ENCODE data around the gene LDHAL6B.

LDHAL6B gene

GRCh38 chr15:59189241-59189640 lies 17.4 kb upstream of the LDHAL6B start:
- Histone ChIP-seq H3K4me3 (IDR thresholded peaks at IDR 0.05; ENCODE audit: insufficient read depth, low read depth, low read length) (no peak overlapping the region), H3K9ac (no peak overlapping the region), H3K79me2 (ENCODE audit: insufficient read depth, low read depth) (no peaks in the 10 kb centered on the region), H3K4me1 (ENCODE audit: low read depth, poor library complexity, severe bottlenecking) (no peaks in the 10 kb centered on the region), H3K4me2 (no peak overlapping the region), H3K27me3 (ENCODE audit: insufficient read depth, low read depth) (no peaks in the 10 kb centered on the region), H4K20me1 (ENCODE audit: insufficient read depth) (no peaks in the 10 kb centered on the region), H2AFZ (ENCODE audit: low read depth) (no peak overlapping the region), H3K27ac (no peak overlapping the region), H3K36me3 (ENCODE audit: insufficient read depth) (no peaks in the 10 kb centered on the region)
- TF ChIP-seq, protein P1, sequence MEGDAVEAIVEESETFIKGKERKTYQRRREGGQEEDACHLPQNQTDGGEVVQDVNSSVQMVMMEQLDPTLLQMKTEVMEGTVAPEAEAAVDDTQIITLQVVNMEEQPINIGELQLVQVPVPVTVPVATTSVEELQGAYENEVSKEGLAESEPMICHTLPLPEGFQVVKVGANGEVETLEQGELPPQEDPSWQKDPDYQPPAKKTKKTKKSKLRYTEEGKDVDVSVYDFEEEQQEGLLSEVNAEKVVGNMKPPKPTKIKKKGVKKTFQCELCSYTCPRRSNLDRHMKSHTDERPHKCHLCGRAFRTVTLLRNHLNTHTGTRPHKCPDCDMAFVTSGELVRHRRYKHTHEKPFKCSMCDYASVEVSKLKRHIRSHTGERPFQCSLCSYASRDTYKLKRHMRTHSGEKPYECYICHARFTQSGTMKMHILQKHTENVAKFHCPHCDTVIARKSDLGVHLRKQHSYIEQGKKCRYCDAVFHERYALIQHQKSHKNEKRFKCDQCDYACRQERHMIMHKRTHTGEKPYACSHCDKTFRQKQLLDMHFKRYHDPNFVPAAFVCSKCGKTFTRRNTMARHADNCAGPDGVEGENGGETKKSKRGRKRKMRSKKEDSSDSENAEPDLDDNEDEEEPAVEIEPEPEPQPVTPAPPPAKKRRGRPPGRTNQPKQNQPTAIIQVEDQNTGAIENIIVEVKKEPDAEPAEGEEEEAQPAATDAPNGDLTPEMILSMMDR (conservative IDR thresholded peaks at IDR 0.05; ENCODE audit: low read depth, low read length), result no peak

GRCh38 chr15:59190291-59190690 lies 16.4 kb upstream of the LDHAL6B start:
- H3K9ac ChIP-seq, result no peak overlapping the region
- no peak overlapping the region for H3K4me2 ChIP-seq
- H3K4me3 ChIP-seq (IDR thresholded peaks at IDR 0.05; ENCODE audit: insufficient read depth, low read depth, low read length), result no peak overlapping the region
- no peaks in the 10 kb centered on the region for H3K36me3 ChIP-seq (ENCODE audit: insufficient read depth)
- TF ChIP-seq, protein P1 (conservative IDR thresholded peaks at IDR 0.05; ENCODE audit: low read depth, low read length), result no peak
- H3K79me2 ChIP-seq (ENCODE audit: insufficient read depth, low read depth), result no peaks in the 10 kb centered on the region
- no peak overlapping the region for H3K27ac ChIP-seq
- H3K27me3 ChIP-seq (ENCODE audit: insufficient read depth, low read depth), result no peaks in the 10 kb centered on the region
- H2AFZ ChIP-seq (ENCODE audit: low read depth), result no peak overlapping the region
- H4K20me1 ChIP-seq (ENCODE audit: insufficient read depth), result no peaks in the 10 kb centered on the region
- H3K4me1 ChIP-seq (ENCODE audit: low read depth, poor library complexity, severe bottlenecking), result no peaks in the 10 kb centered on the region

- Histone ChIP-seq H3K4me2 (no peak overlapping the region), H3K36me3 (ENCODE audit: insufficient read depth) (no peaks in the 10 kb centered on the region), H4K20me1 (ENCODE audit: insufficient read depth) (no peaks in the 10 kb centered on the region), H3K4me3 (IDR thresholded peaks at IDR 0.05; ENCODE audit: insufficient read depth, low read depth, low read length) (no peak overlapping the region), H3K27me3 (ENCODE audit: insufficient read depth, low read depth) (no peaks in the 10 kb centered on the region), H3K9ac (no peak overlapping the region), H3K4me1 (ENCODE audit: low read depth, poor library complexity, severe bottlenecking) (no peaks in the 10 kb centered on the region), H2AFZ (ENCODE audit: low read depth) (no peak overlapping the region), H3K79me2 (ENCODE audit: insufficient read depth, low read depth) (no peaks in the 10 kb centered on the region), H3K27ac (no peak overlapping the region)
- TF ChIP-seq, protein P1 (conservative IDR thresholded peaks at IDR 0.05; ENCODE audit: low read depth, low read length), result no peak
Observed at GRCh38 chr15:59191855-59192237, 14.8 kb upstream of the LDHAL6B start.

DNA sequence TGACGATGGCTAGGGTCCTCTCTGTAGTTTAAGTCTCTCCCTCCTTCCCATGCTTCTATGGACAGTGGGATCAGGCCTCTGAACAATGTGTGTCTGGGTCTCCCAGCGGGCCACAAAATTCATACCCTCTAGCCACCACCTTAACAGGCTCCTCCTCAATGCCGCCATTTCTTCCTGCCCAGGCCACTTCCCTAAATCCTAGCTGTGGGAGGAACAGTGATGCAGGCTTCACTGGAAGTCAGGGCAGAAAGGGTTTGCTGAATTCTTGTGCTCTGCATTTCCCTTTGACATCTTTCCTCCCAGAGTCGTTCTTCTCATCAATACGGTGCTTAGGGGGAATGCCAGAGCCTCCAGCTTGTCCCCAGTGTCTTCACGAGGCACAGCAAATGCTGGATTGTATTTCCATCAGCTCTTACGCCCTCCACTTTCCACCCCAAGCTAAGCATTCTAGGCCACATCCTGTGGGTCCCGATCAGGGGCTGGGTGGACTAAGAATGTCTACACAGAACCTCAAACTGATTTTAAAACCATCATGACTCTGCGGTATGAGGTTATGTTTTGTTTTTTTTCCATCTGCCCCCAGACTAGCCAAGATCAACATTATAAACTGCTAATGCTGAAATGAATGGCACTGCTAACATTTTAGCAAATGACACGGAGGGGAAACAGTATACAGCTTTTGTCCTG lies 11.9 kb upstream of the LDHAL6B start:
- no peak overlapping the region for H3K27ac ChIP-seq
- TF ChIP-seq, protein P1 (conservative IDR thresholded peaks at IDR 0.05; ENCODE audit: low read depth, low read length), result no peak
- no peaks in the 10 kb centered on the region for H3K36me3 ChIP-seq (ENCODE audit: insufficient read depth)

More for the DNA sequence above, 11.9 kb upstream of the LDHAL6B start:
- no peak overlapping the region for H3K9ac ChIP-seq
- no peak overlapping the region for H3K4me3 ChIP-seq (IDR thresholded peaks at IDR 0.05; ENCODE audit: insufficient read depth, low read depth, low read length)
- no peaks in the 10 kb centered on the region for H3K27me3 ChIP-seq (ENCODE audit: insufficient read depth, low read depth)
- no peak overlapping the region for H2AFZ ChIP-seq (ENCODE audit: low read depth)
- H3K79me2 ChIP-seq (ENCODE audit: insufficient read depth, low read depth), result no peaks in the 10 kb centered on the region
- no peak overlapping the region for H3K4me2 ChIP-seq
- no peaks in the 10 kb centered on the region for H4K20me1 ChIP-seq (ENCODE audit: insufficient read depth)
- H3K4me1 ChIP-seq (ENCODE audit: low read depth, poor library complexity, severe bottlenecking), result no peaks in the 10 kb centered on the region
